ENCODE results near the gene EFNA3.

- TF ChIP-seq, protein P1, sequence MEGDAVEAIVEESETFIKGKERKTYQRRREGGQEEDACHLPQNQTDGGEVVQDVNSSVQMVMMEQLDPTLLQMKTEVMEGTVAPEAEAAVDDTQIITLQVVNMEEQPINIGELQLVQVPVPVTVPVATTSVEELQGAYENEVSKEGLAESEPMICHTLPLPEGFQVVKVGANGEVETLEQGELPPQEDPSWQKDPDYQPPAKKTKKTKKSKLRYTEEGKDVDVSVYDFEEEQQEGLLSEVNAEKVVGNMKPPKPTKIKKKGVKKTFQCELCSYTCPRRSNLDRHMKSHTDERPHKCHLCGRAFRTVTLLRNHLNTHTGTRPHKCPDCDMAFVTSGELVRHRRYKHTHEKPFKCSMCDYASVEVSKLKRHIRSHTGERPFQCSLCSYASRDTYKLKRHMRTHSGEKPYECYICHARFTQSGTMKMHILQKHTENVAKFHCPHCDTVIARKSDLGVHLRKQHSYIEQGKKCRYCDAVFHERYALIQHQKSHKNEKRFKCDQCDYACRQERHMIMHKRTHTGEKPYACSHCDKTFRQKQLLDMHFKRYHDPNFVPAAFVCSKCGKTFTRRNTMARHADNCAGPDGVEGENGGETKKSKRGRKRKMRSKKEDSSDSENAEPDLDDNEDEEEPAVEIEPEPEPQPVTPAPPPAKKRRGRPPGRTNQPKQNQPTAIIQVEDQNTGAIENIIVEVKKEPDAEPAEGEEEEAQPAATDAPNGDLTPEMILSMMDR (IDR thresholded peaks at IDR 0.05): no peak
- no peak for TF ChIP-seq POLR2A (IDR thresholded peaks at IDR 0.05)
Observed at GRCh38 chr1:155110381-155110780, 31.7 kb downstream of the EFNA3 start.
